DMS153 treated with DMSO at 0.1 percent for 48 hours (cell line): ENCODE results near the gene SAMD7.

ENCODE experiments used
- DNase-seq: peaks from one replicate; lab custom pipeline; 2025; ENCODE audit not compliant: unreplicated experiment; lab: John Stamatoyannopoulos, UW

Gene SAMD7

DNA sequence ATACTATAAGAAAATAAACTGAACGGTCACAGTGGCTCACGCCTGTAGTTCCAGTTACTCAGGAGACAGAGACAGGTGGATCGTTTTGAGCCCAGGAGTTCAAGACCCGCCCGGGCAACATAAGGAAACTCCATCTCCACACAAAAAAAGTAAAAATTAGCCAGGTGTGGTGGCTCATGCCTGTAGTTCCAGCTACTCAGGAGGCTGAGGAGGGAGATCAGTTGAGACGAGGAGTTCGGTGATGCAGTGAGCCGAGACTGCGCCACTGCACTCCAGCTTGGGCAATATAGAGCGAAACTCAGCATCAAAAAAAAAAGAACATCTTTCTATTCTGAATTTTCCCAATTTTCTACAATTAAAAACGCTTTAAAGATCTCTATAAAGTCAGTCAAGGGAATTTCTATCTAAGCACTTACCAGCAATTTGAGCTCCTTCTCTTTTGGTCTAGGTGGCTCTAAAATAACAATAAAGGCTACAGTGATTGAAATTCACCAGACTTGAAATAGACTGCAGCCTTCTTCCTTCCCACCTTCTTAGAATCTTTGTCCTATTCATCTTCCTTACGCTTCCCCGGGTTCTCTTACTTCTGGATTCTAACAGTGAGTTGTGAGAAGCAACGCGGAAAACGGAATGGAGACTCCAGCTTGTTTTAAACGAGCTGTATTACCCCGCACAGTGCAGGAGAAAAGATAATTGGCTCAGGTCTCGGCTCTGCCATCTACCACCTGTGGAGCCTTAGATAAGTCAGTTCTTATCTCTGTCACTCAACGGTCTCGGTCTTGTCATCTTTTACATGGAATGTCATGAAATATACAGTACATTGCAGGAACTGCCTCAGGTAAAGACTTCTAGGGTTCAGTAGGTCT is 54.4 kb downstream of the SAMD7 start:
- DNase-seq: peak; percentile 81

DNA sequence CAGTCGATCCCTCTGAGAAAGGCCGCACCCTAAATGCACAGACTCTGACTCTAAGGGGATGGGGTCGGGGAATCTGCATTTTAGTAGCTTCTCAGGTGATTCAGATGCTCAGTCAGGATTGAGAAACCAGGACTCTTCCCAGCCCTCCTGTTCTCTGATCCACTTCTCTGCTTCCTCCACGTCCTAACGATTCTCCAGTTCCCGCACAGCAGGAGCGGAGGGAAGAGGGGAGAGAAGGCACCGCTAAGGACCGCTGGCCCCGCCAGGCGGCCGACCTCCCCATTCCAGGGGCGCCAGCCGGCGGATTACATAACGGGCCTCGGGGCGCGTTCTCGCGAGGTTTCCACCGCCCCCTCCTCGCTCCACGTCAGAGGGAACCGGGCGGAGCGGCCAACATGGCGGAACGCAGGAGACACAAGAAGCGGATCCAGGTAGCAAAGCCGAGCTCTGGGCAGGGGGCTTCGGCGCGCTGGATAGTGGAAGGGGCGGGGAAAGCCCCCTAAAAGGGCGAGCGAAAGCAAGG is 55.1 kb downstream of the SAMD7 start, which contains the start of gene SEC62:
SEC62 (plus strand) TSS at position 380 of the 523 bp plus-strand sequence; CDS start at position 396, 16 bp downstream.
- peak; percentile 90 for DNase-seq

DNA sequence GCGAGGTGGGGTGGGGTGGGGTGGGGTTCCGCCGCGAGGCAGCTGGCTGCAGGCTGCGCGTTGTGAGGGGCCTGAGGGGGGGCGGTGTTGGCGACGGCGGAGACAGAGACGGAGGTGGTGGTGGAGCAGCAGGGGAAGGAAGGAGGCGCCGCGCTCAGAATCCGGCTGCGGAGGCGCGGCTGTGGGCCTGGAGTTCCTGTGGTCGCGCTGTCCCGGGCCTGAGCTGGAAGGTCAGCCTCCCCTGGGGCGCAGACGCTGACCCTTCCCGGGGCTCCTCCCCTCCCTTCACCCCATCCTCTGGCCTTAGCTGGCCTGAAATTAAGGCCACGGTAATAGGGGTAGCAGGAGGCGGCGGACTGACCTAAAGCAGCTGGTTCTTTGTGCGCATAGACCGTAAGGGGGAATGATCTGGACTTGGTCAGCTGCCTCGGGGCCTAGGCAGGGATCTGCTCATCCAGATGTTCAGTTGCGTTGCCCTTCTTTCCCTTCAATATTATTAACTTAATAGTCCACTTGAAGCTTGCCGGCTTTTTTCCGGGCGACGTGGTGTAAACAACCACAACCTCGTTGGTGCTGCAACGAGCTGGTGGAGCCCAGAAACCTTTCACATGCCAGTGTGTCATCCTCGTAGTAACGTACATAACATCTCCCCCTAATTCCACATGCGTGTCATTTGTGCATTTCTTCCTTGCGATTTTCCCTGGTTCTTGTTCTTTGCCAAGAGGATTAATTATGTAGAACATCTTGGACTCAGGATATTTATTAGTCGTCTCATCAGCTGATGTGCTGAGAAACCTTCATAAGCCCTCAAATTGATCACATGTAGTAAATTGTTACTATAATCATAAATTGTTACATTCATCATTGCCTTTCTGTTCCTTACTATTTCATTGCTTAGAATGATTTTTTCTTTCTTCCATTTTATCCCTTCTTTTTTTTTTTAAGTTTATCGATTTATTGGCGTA is 55.9 kb downstream of the SAMD7 start:
- DNase-seq: no peak

DNA sequence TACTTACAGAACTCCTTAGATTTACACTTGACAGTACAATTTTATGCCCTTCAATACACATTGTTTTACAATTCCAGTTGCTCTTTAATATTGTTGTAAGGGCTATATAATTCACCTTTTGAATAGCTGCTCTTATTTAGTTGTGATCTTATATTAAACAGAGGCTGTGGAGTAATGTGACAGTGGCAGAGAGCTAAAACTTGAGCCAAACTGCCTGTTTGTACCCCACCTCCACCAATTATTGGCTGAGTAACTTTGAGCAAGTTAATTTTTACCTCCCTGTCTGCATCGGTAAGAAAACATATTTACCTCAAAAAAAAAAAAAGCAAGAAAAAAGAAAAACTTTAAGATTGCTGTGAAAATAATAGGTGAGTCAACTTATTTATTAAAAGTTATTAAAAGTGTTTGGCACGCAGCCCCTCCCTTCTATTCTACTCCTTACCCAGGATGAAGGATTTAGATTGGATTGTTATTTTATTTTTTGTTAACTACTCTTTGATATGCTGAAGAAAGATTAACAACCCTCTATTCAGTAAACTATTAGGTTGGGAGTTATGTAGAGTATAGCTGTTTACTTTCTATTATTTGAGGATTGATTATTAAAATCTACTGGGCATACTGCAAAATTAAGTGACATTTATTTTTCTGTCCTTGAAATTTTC is 57.0 kb downstream of the SAMD7 start:
- DNase-seq: no peak

DNA sequence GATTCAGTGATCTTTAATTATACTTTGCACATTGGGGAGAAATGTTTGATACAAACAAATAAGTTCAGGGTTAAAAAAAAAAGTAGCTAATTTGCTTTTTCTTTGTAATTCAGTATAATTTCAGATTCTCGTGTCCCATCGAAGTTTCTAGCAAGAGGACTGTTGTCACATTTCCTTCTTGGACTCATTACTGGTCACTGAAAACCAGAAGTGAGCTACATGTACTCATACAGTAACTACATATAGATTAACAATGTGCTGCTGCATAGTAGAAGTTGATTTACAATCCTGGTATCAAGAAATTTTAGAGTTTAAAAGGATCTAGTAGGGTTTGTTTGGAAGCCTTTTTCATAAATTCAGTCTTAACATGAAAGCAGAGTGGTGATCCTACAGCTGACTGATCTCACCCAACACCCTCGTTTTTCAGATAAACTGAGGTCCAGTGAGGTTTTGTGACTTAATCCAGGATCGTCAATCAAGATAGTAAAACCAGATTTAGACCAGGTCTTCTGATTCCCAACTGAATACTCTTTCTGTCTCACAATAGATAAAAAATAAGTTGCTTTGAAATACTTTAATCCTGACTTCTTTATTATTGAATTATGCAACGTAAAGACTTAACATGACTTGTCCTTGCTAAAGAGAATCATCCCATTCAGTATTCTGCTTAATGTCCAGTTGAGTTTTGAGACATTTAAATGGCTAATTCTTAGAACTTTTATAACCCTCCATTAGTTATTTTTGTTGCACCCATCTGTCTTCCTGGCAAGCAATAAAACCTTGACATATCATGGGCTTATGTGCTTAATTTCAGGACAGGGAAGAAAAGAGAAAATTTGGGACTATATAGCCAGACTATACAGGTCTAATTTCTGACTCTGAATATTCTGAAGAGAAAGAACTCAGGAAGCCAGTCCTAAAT is 58.1 kb downstream of the SAMD7 start:
- DNase-seq: no peak

DNA sequence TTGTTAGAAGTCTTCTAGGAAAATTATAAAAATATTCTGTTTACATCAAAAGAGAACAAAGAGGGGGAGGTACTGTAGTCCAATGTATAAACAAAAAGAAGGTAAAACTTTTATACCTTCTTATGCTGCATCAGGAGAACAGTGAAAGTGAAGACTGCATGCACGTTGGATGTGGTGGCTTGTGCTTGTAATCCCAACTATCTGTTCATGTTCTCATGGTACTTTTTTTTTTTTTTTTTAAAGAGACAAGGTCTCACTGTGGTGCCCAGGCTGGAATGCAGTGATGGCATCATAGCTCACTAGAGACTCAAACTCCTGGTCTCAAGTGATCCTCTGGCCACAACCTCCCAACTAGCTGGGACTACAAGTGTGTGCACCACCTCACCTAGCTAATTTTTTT is 59.5 kb downstream of the SAMD7 start:
- DNase-seq: no peak

DNA sequence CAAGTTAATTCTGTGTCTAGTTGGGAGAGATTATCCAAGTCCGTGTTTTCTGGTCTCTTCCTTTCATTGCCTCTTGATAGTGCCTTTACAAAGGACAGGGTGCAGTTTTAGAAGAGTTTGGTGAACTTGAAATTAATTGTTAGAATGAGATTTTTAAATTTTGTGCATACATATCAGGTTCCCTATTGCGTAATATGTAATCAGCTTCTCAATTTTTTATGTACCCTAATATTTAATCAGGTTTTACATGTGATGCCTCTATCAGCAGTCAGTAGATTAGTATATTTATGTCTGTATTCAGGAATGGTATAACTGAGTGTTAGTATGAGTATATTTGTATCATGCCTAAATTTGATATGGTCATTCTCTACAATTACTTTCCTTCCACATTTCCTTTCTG is 60.1 kb downstream of the SAMD7 start:
- no peak for DNase-seq

DNA sequence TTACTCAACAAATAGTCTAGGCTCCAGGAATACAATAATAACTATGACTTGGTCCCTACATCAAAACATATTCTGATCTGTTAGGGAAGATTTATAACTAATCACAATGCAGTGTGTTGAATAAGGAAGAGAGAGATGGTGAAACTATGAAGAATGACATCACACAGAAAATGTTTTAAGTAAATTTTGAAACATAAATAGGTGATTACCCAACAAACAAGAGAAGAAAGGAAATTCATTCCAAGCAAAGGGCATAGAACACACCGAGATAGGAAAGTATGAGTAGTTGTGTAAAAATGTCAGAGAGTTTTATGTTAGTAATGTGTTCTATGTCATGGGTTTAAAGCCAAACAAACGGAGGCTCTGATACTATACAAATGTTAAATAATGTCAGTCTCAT is 68.7 kb downstream of the SAMD7 start:
- DNase-seq: no peak

DNA sequence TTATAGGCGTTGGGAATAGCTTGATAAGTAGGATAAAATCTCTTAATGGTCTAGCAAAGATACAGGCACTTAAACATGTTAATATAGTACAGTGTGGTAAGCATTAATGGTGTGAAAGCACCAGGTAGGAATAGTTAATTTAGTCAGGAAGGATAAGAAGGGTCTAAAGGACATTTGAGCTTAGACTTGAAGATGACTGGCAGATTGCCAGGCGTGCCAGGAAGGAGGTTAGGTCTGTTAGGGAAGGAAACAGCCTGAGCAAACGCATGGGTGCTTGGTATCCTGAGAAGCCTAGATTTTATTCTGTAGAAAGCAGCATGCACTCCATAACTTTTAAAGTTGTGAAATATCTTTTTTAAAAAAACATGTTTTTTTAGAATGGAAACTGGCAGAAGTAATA is 72.9 kb downstream of the SAMD7 start:
- DNase-seq: no peak
